Middle frontal gyrus (tissue), 1 donor: ENCODE measurements around the gene C5orf58.

ENCODE experiments used
- DNase-seq: peaks from one replicate; pipeline ENCODE4 v3.0.0-alpha.2; 2015; ENCODE audit warnings: low spot score; ENCODE audit errors: extremely low spot score

Gene C5orf58

GRCh38 chr5:170254056-170254455 lies 21.3 kb downstream of the C5orf58 start:
- DNase-seq = no peak

GRCh38 chr5:170256571-170256970 lies 23.8 kb downstream of the C5orf58 start:
- DNase-seq = no peak

- no peak for DNase-seq
Observed at GRCh38 chr5:170257370-170257769, 24.6 kb downstream of the C5orf58 start.

GRCh38 chr5:170261528-170262043 lies 28.8 kb downstream of the C5orf58 start:
- no peak for DNase-seq

- no peak for DNase-seq
Observed at GRCh38 chr5:170262061-170263045, 29.6 kb downstream of the C5orf58 start.

GRCh38 chr5:170263906-170264305 lies 31.1 kb downstream of the C5orf58 start:
- no peak for DNase-seq

GRCh38 chr5:170265522-170265921 lies 32.7 kb downstream of the C5orf58 start:
- DNase-seq = peak; percentile 81

- DNase-seq = no peak
Observed at GRCh38 chr5:170266570-170267381, 34.0 kb downstream of the C5orf58 start.

GRCh38 chr5:170267431-170268152 lies 34.8 kb downstream of the C5orf58 start:
- DNase-seq = peak; percentile 76

GRCh38 chr5:170268153-170268689 lies 35.4 kb downstream of the C5orf58 start:
- no peak for DNase-seq

GRCh38 chr5:170268884-170269283 lies 36.1 kb downstream of the C5orf58 start:
- DNase-seq = no peak

GRCh38 chr5:170269579-170269978 lies 36.8 kb downstream of the C5orf58 start:
- no peak for DNase-seq

GRCh38 chr5:170270293-170271069 lies 37.7 kb downstream of the C5orf58 start:
- DNase-seq = no peak

- DNase-seq = no peak
Observed at GRCh38 chr5:170273968-170274710, 41.4 kb downstream of the C5orf58 start.

GRCh38 chr5:170275376-170275994 lies 42.7 kb downstream of the C5orf58 start:
- DNase-seq = no peak

- no peak for DNase-seq
Observed at GRCh38 chr5:170276140-170276539, 43.4 kb downstream of the C5orf58 start.

- DNase-seq = no peak
Observed at GRCh38 chr5:170277867-170278281, 45.1 kb downstream of the C5orf58 start.

GRCh38 chr5:170278611-170279458 lies 46.0 kb downstream of the C5orf58 start:
- DNase-seq = no peak
